OCI-LY7 (cell line): ENCODE data around the gene SCFD2. TPM values are rescaled to one million over a fixed set of nuclear protein-coding genes. Genes with fewer than 3 reads are reported as not detected.

Source experiments
- BruUV-seq: library from RNA; stranded (reverse); fragments of 400-500 nt; replicated peaks from 2 replicates; lab custom pipeline; 2021; lab: Mats Ljungman, UMichigan
- CTCF ChIA-PET: fragments of 300-600 bp; sonication (Branson Sonifier 250); formaldehyde crosslinking; loops from one replicate; lab custom pipeline; 2022; ENCODE audit warnings: antibody characterized with exemption; ENCODE audit not compliant: unreplicated experiment; lab: Charles Lee
- POLR2A ChIA-PET: fragments of 300-600 bp; sonication (Branson Sonifier 250); formaldehyde crosslinking; loops from one replicate; lab custom pipeline; 2022; ENCODE audit warnings: antibody characterized with exemption; lab: Charles Lee
- DNase-seq: peaks from one replicate; pipeline ENCODE4 v3.0.0-alpha.2; 2015; ENCODE audit warnings: low spot score
- H2AFZ ChIP-seq: fragments of 200-600 bp; sonication (generic), shearing (Covaris generic); 2 replicates; pipeline ENCODE4 v1.6.1; 2014; ENCODE audit warnings: mild to moderate bottlenecking, antibody characterized with exemption, low read length, moderate library complexity
- H3K27ac ChIP-seq: fragments of 200-600 bp; sonication (generic); 2 replicates; pipeline ENCODE4 v1.5.1; 2014; ENCODE audit warnings: mixed run types, low read depth, mild to moderate bottlenecking, moderate library complexity, low read length, inconsistent platforms; ENCODE audit not compliant: poor library complexity, severe bottlenecking
- H3K36me3 ChIP-seq: fragments of 200-600 bp; sonication (generic); 2 replicates; pipeline ENCODE4 v1.6.1; 2014; ENCODE audit warnings: mild to moderate bottlenecking, antibody characterized with exemption, low read length, moderate library complexity, mixed read lengths; ENCODE audit not compliant: insufficient read depth
- H3K4me1 ChIP-seq: fragments of 200-600 bp; sonication (generic); 2 replicates; pipeline ENCODE4 v1.5.1; 2014; ENCODE audit warnings: mild to moderate bottlenecking, low read length; ENCODE audit not compliant: insufficient read depth, poor library complexity, severe bottlenecking
- H3K4me2 ChIP-seq: fragments of 200-600 bp; sonication (generic); 2 replicates; pipeline ENCODE4 v1.6.1; 2014; ENCODE audit warnings: mild to moderate bottlenecking, low read length
- H3K4me3 ChIP-seq: fragments of 200-600 bp; sonication (generic); 2 replicates; pipeline ENCODE4 v1.5.1; 2014; ENCODE audit warnings: mild to moderate bottlenecking, low read depth, low read length; ENCODE audit not compliant: poor library complexity, severe bottlenecking
- H3K79me2 ChIP-seq: fragments of 200-600 bp; sonication (generic); 2 replicates; pipeline ENCODE4 v1.6.1; 2016; ENCODE audit warnings: low read depth, mild to moderate bottlenecking, low read length, moderate library complexity, mixed read lengths; ENCODE audit not compliant: insufficient read depth
- H3K9me2 ChIP-seq: fragments of 200-600 bp; sonication (generic); 2 replicates; pipeline ENCODE4 v1.6.1; 2016; ENCODE audit warnings: mild to moderate bottlenecking, low read length, mixed read lengths; ENCODE audit not compliant: insufficient read depth
- H3K9me3 ChIP-seq: fragments of 200-600 bp; sonication (generic); 2 replicates; pipeline ENCODE4 v1.6.1; 2014; ENCODE audit warnings: mild to moderate bottlenecking, mixed run types, low read length, mixed read lengths
- H4K20me1 ChIP-seq: fragments of 200-600 bp; sonication (generic); 2 replicates; pipeline ENCODE4 v1.6.1; 2014; ENCODE audit warnings: mild to moderate bottlenecking, antibody characterized with exemption, low read length, moderate library complexity, mixed read lengths; ENCODE audit not compliant: insufficient read depth
- CTCF ChIP-seq: fragments of 200-600 bp; sonication (generic); conservative IDR thresholded peaks from 2 replicates; pipeline ENCODE4 v1.5.1; 2014; ENCODE audit warnings: mild to moderate bottlenecking, antibody characterized with exemption, low read length, moderate library complexity, mixed read lengths
- EZH2phosphoT487 ChIP-seq: fragments of 200-600 bp; sonication (generic); IDR thresholded peaks from 2 replicates; pipeline ENCODE4 v1.6.1; 2018; ENCODE audit warnings: low read depth, borderline replicate concordance, mild to moderate bottlenecking, mixed run types, antibody characterized with exemption, low read length, moderate library complexity, mixed read lengths
- intact Hi-C: fragments of 100-400 bp; cut with micrococcal nuclease; formaldehyde crosslinking; loops from one replicate; pipeline ENCODE4 v1.10.0; 2022; ENCODE audit not compliant: unreplicated experiment
- total RNA-seq, 2 experiments: library from RNA; depleted of rRNA in 1 of 2; stranded (reverse); fragments of >200 nt in 1 of 2; shearing (Covaris generic) in 1 of 2; gene quantifications; 2 replicates each; pipeline ENCODE4 v1.2.3, GENCODE V29; 2014 to 2022

Gene SCFD2
- total RNA-seq, 2 experiments from 2014 or later: 27.2 to 52.0 TPM

DNA sequence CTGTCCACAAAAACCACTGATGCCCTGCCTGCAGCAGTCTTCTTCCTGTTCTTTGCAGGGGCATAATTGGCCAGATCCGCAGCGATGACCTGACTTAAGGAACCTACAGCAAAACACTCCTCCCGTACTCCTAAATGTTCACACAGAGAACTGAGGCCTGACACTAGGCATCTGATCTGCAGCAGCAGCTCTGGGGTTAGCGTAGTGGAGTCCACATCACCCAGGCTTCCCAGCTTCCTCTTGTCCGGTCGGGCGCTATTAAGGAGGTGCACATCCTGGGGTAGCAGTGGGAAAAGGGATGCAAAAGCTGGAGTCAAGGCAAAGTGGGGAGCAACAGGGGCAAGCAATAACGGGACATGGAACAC lies 758 bp downstream of the SCFD2 start:
- Histone ChIP-seq H3K4me1 (peaks cover 65% of the 10 kb centered on the region), H4K20me1 (0 out of 2 replicates have a peak, but pooled peaks cover 13% of the 10 kb centered on the region), H3K27ac (peak overlapping the region; percentile 18), H3K79me2 (peaks cover 57% of the 10 kb centered on the region), H3K4me2 (peak overlapping the region; percentile 77), H2AFZ (peak overlapping the region; percentile 83), H3K9me2 (no peaks in the 10 kb centered on the region), H3K36me3 (peaks cover 11% of the 10 kb centered on the region), H3K4me3 (peak overlapping the region; percentile 98), H3K9me3 (no peaks in the 10 kb centered on the region)
- POLR2A ChIA-PET: interaction anchor here (1.0 to 1.5 kb wide), 3 partner anchors 11 to 15 kb away, joined by 3 to 4 read pairs (median 3); no protein-coding TSS in a partner anchor
- TF ChIP-seq EZH2phosphoT487 (no peak), CTCF (no peak)
- no TSS peak for BruUV-seq
- intact Hi-C loops: loop anchor here (5.0 to 10.0 kb wide), 3 partner anchors 340 to 697 kb away; partner anchors contain the start of gene CHIC2
- peak; percentile 51 for DNase-seq
- CTCF ChIA-PET: interaction anchor here (0.7 kb wide), 1 partner anchor 12 kb away, joined by 4 read pairs; no protein-coding TSS in a partner anchor

GRCh38 chr4:53364624-53365023 lies 1.2 kb downstream of the SCFD2 start:
- no peaks in the 10 kb centered on the region for H3K9me2 ChIP-seq
- no peak overlapping the region for H3K27ac ChIP-seq
- H4K20me1 ChIP-seq: 0 out of 2 replicates have a peak, but pooled peaks cover 13% of the 10 kb centered on the region
- peak overlapping the region; percentile 77 for H3K4me2 ChIP-seq
- ChIA-PET CTCF (interaction anchor here (0.7 kb wide), 1 partner anchor 12 kb away, joined by 4 read pairs; no protein-coding TSS in a partner anchor), POLR2A (interaction anchor here (1.0 kb wide), 1 partner anchor 15 kb away, joined by 3 read pairs; no protein-coding TSS in a partner anchor)
- no peak for TF ChIP-seq CTCF
- TF ChIP-seq EZH2phosphoT487: no peak
- no TSS peak for BruUV-seq
- H2AFZ ChIP-seq: no peak overlapping the region; the same call in 1 of the 2 replicates
- DNase-seq: no peak
- peak overlapping the region; percentile 98 for H3K4me3 ChIP-seq
- H3K9me3 ChIP-seq: no peaks in the 10 kb centered on the region
- intact Hi-C loops: loop anchor here (5.0 to 10.0 kb wide), 3 partner anchors 340 to 698 kb away; partner anchors contain the start of gene CHIC2
- H3K36me3 ChIP-seq: peaks cover 16% of the 10 kb centered on the region
- peaks cover 67% of the 10 kb centered on the region for H3K4me1 ChIP-seq
- H3K79me2 ChIP-seq: peaks cover 62% of the 10 kb centered on the region

DNA sequence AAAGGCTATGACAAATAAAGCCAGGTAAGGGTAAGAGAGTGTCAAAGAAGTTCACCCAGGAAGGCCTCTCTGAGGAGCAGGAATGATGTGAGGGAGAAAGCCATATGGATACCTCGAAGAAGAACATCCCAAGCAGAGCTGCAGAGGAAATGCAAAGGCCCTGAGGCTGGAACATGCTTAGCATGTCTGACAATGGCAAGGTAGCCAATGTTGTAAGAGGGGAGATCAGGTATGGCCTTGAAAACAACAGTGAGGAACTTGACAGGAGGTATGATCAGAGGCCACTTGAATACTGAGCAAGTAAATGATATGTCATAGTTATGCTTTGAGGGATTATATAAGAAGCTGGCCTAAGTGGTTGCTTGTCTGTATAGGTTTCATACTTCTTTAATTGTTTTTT lies 3.8 kb downstream of the SCFD2 start:
- no peak overlapping the region for H2AFZ ChIP-seq
- peak overlapping the region; percentile 98 for H3K4me3 ChIP-seq
- peaks cover 50% of the 10 kb centered on the region for H3K4me1 ChIP-seq
- no peak overlapping the region for H3K27ac ChIP-seq
- H3K9me3 ChIP-seq: no peaks in the 10 kb centered on the region
- peaks cover 87% of the 10 kb centered on the region for H3K79me2 ChIP-seq
- TF ChIP-seq EZH2phosphoT487: no peak
- CTCF ChIA-PET: no interaction called here
- H3K4me2 ChIP-seq: peak overlapping the region; percentile 77
- DNase-seq: no peak
- intact Hi-C loops: loop anchor here (10.0 kb wide), 2 partner anchors 343 to 647 kb away; no protein-coding TSS in a partner anchor
- H4K20me1 ChIP-seq: 0 out of 2 replicates have a peak, but pooled peaks cover 13% of the 10 kb centered on the region
- POLR2A ChIA-PET: interaction anchor here (1.9 kb wide), 1 partner anchor 9 kb away, joined by 5 read pairs; no protein-coding TSS in a partner anchor
- peaks cover 25% of the 10 kb centered on the region for H3K36me3 ChIP-seq
- BruUV-seq: no TSS peak
- no peaks in the 10 kb centered on the region for H3K9me2 ChIP-seq
